Duodenal mucosa (tissue), 2 donors: ENCODE measurements around the gene USH2A.

Experiments
- H3K27ac ChIP-seq: one replicate; pipeline ENCODE4 v1.7.0; 2013; ENCODE audit warnings: low read depth, low read length
- H3K27me3 ChIP-seq, 2 donors: one replicate each; pipeline ENCODE4 v1.7.0; 2013; ENCODE audit warnings: low read length in 2 of 2, control low read depth in 1 of 2; ENCODE audit not compliant: insufficient read depth in 2 of 2, control insufficient read depth in 1 of 2
- H3K36me3 ChIP-seq, 2 donors: one replicate each; pipeline ENCODE4 v1.7.0; 2013; ENCODE audit warnings: low read length in 2 of 2, control low read depth in 1 of 2; ENCODE audit not compliant: insufficient read depth in 2 of 2, control insufficient read depth in 1 of 2
- H3K4me1 ChIP-seq, 2 donors: one replicate each; pipeline ENCODE4 v1.7.0; 2013; ENCODE audit warnings: low read length in 2 of 2, control low read depth in 1 of 2; ENCODE audit not compliant: insufficient read depth in 2 of 2, control insufficient read depth in 1 of 2
- H3K4me3 ChIP-seq, 2 donors: one replicate each; pipeline ENCODE4 v1.7.0; 2013; ENCODE audit warnings: low read length in 2 of 2, low read depth in 1 of 2
- H3K9ac ChIP-seq, 2 donors: one replicate each; pipeline ENCODE4 v1.7.0; 2013; ENCODE audit warnings: low read length in 2 of 2, low read depth in 1 of 2
- H3K9me3 ChIP-seq, 2 donors: one replicate each; pipeline ENCODE4 v1.7.0; 2013; ENCODE audit warnings: low read length in 2 of 2, control low read depth in 1 of 2; ENCODE audit not compliant: control insufficient read depth in 1 of 2

USH2A gene

DNA sequence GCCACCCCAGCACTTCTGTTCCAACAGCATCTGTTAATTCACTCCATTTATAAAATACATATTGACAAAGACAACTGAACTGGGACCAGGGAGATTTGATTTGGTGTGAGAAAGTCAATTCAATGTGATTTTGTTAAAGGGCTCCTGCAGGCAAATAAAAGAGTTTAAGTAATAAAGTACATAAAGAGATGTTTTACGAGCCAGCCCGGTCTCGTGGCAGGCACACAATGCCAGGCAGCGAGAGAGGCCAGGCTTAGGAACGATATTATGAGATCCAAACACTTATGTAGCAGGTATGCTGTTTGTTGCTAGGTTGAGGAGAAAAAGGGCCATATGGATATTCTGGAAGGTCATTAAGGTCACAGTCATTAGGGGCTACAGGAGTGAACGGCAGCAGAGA, 629.1 kb downstream of the USH2A start:
- H3K9ac ChIP-seq: no peak overlapping the region
- H3K9me3 ChIP-seq: no peaks in the 10 kb centered on the region
- no peaks in the 10 kb centered on the region for H3K36me3 ChIP-seq
- H3K27me3 ChIP-seq: no peaks in the 10 kb centered on the region
- no peak overlapping the region for H3K4me3 ChIP-seq
- H3K27ac ChIP-seq: no peak overlapping the region
- no peaks in the 10 kb centered on the region for H3K4me1 ChIP-seq

DNA sequence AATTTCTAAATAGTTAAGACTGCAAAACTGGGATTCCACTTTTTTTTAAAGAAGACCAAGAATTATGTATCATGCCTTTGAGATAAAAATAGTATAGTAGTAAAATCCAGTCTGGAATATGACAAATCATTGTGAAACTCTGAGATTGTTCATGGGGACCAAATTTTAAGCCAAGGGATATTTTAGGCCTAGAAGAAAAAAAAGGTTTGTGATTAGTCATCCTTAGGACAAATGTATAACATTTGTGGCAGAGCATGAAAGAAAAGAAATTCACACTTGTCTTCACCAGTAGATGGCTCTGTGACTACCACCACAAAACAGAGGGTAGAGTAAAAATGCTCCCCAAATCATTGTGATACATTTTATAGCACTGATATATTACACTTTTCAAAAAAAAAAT, 630.1 kb downstream of the USH2A start:
- Histone ChIP-seq H3K36me3 (no peaks in the 10 kb centered on the region), H3K27ac (no peak overlapping the region), H3K9ac (no peak overlapping the region), H3K9me3 (no peaks in the 10 kb centered on the region), H3K4me3 (no peak overlapping the region), H3K27me3 (no peaks in the 10 kb centered on the region), H3K4me1 (no peaks in the 10 kb centered on the region)

DNA sequence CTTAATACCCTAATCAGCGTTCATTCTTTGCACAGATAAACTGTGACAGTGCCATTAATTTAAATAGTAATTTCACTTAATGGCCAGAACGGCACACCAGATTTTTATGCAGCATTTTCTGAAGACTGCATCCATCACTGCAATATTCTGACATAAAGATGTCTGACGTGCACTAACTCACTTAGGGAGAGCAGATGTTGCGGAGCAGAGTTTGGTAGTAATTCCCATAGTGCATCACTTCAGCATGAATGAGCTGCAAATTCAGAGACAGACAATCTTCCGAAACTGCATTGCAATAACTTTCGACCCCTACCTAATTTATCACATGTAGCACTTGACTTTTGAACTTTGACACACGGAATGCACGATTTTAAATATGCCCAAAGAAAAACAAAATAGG, 630.8 kb downstream of the USH2A start:
- H3K36me3 ChIP-seq: no peaks in the 10 kb centered on the region
- no peaks in the 10 kb centered on the region for H3K27me3 ChIP-seq
- no peaks in the 10 kb centered on the region for H3K4me1 ChIP-seq
- no peak overlapping the region for H3K27ac ChIP-seq
- H3K9ac ChIP-seq: no peak overlapping the region
- no peaks in the 10 kb centered on the region for H3K9me3 ChIP-seq
- H3K4me3 ChIP-seq: no peak overlapping the region

DNA sequence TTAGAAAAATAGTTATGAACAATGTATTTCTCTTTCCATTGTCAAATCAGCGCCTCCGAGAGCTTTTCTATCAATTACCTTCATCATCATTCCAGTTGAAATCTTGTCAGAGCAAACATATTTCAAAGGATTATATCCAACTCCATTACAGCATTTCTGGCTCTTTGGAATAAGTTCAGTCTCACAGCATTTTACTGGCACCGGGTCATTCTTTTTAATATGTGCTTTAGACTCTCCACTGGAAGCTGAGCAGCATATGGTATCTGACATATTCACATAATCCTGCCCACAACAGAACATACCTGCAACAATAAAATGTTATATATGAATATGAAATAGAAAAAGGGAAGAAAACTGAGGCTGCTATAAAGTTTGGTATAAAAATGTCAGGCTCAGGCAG, 633.3 kb downstream of the USH2A start:
- H3K9me3 ChIP-seq: no peaks in the 10 kb centered on the region
- no peaks in the 10 kb centered on the region for H3K27me3 ChIP-seq
- H3K36me3 ChIP-seq: no peaks in the 10 kb centered on the region
- H3K4me1 ChIP-seq: no peaks in the 10 kb centered on the region
- H3K27ac ChIP-seq: no peak overlapping the region
- H3K9ac ChIP-seq: no peak overlapping the region
- H3K4me3 ChIP-seq: no peak overlapping the region

- no peak overlapping the region for H3K4me3 ChIP-seq
- H3K4me1 ChIP-seq: no peaks in the 10 kb centered on the region
- H3K36me3 ChIP-seq: no peaks in the 10 kb centered on the region
- H3K27me3 ChIP-seq: no peaks in the 10 kb centered on the region
- H3K27ac ChIP-seq: no peak overlapping the region
- H3K9ac ChIP-seq: no peak overlapping the region
- H3K9me3 ChIP-seq: no peaks in the 10 kb centered on the region
Measured at GRCh38 chr1:215786997-215787396, 636.3 kb downstream of the USH2A start.

DNA sequence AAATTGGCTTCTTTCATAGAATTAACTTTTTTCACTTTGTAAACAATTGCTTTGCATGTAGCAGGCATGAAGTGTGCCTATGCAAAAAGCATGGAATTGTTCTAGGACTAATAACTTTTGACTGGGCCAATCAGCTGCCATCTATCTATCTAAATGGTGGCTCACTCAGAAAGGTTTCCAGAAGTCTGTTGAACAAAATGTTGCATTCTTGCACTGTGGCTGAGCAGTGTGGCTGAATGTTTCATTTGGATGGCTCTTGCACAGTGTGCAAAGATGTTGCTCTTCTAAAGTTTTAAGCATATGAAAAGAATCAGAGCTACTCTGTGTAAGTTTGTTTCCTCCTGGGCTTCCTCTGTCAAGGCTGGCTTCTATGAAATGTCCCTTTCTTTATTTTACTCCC, 642.6 kb downstream of the USH2A start:
- Histone ChIP-seq H3K27ac (no peak overlapping the region), H3K27me3 (no peaks in the 10 kb centered on the region), H3K9me3 (no peaks in the 10 kb centered on the region), H3K4me3 (no peak overlapping the region), H3K4me1 (no peaks in the 10 kb centered on the region), H3K9ac (no peak overlapping the region), H3K36me3 (no peaks in the 10 kb centered on the region)

DNA sequence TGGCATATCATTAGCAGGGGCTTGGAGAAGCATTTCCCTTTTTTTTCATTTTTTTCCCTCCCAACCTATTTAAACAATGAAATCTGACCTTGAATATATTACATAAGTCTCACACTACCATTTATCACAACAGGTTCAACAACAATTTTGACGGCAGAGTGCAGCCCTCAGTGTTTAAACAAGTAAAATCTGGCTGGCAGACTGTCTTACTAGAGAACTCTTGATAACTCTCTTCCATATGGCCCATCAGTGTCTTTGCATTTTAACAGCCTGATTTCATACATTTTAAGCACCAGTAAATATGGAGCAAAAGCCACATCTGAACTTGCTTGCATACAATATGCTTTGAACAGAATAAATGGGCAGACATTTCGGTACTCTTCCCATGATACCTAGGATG, 643.1 kb downstream of the USH2A start:
- Histone ChIP-seq H3K36me3 (no peaks in the 10 kb centered on the region), H3K27ac (no peak overlapping the region), H3K4me3 (no peak overlapping the region), H3K4me1 (no peaks in the 10 kb centered on the region), H3K27me3 (no peaks in the 10 kb centered on the region), H3K9ac (no peak overlapping the region), H3K9me3 (no peaks in the 10 kb centered on the region)

DNA sequence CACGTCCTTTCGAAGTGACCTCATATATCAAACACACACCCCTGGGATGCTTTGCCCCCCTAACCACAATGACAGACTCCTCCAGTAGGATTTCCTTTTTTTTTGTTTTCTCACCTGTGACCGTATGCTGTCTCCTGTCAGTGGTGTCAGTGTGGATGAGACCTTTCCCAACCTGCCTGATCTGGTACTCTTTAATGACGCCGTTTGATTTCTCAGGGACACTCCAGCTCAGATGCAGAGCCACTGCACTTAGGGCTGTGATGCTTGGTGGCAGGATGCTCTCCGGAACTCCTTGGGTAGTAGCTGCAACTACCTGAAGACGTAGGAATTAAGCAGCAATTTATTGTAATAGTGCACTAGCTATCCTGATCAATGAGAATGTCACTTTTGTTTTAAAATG, 643.5 kb downstream of the USH2A start:
- no peak overlapping the region for H3K9ac ChIP-seq
- no peaks in the 10 kb centered on the region for H3K9me3 ChIP-seq
- no peak overlapping the region for H3K27ac ChIP-seq
- no peaks in the 10 kb centered on the region for H3K36me3 ChIP-seq
- no peaks in the 10 kb centered on the region for H3K27me3 ChIP-seq
- no peaks in the 10 kb centered on the region for H3K4me1 ChIP-seq
- no peak overlapping the region for H3K4me3 ChIP-seq

- Histone ChIP-seq H3K4me1 (no peaks in the 10 kb centered on the region), H3K36me3 (no peaks in the 10 kb centered on the region), H3K4me3 (no peak overlapping the region), H3K9ac (no peak overlapping the region), H3K27ac (no peak overlapping the region), H3K27me3 (no peaks in the 10 kb centered on the region), H3K9me3 (no peaks in the 10 kb centered on the region)
Measured at GRCh38 chr1:215777370-215777925, 645.8 kb downstream of the USH2A start.

DNA sequence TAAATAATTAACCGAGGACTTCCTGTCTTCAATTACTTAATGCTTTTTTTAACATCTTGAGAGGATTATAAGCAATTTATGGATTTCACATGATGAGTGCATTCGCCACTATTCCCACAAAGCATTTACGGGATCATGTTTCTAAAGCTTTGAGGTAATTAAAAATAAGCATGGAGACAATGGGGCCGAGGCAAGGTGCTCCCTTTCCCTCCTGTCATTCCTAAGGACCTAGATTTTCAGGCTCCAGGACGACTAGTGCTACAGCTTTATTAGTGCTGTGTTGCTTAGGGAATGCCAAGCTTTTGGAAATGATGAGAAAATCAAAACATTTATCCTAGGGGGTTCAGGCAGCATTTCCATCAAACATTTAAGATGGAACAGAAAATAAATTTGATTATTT, 646.9 kb downstream of the USH2A start:
- H3K4me1 ChIP-seq: no peaks in the 10 kb centered on the region
- H3K27ac ChIP-seq: no peak overlapping the region
- H3K27me3 ChIP-seq: no peaks in the 10 kb centered on the region
- H3K9me3 ChIP-seq: no peaks in the 10 kb centered on the region
- no peak overlapping the region for H3K4me3 ChIP-seq
- no peak overlapping the region for H3K9ac ChIP-seq
- H3K36me3 ChIP-seq: no peaks in the 10 kb centered on the region

DNA sequence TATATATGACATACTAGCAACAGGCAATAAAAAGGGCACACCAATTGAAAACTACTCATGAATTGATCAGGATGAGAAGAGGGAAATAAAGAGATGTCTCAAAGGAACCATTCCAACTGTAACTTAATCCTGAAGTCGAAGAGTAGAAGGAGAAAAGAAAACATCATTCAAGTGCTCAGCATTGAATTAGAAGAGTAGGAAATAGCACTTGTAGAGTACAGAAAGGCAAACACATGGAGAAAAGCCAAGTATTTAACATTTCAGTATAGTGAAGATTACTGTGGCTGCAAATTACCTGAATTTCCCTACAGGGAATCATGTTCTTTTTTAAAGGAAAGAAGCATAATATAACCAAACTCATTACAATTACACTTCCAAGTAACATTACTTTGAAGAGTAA, 651.1 kb downstream of the USH2A start:
- H3K9me3 ChIP-seq: no peaks in the 10 kb centered on the region
- H3K4me3 ChIP-seq: no peak overlapping the region
- no peaks in the 10 kb centered on the region for H3K4me1 ChIP-seq
- no peaks in the 10 kb centered on the region for H3K27me3 ChIP-seq
- no peak overlapping the region for H3K9ac ChIP-seq
- no peak overlapping the region for H3K27ac ChIP-seq
- no peaks in the 10 kb centered on the region for H3K36me3 ChIP-seq
